Stimulated activated CD4-positive, alpha-beta T cell treated with anti-CD3 and anti-CD28 coated beads, TNF-alpha, amount 100 ng/mL, for 48 hours (primary cell): ENCODE data around the gene EGR4.

Experiments
- DNase-seq, 3 donors: peaks; one replicate each; pipeline ENCODE4 v3.0.0-alpha.2; 2020; ENCODE audit warnings: low read depth in 3 of 3

Gene EGR4

GRCh38 chr2:73293534-73294171, at the start of gene EGR4:
Gene EGR4 (minus strand): TSS chr2:73293548. CDS start chr2:73293317, 231 bp downstream.
- DNase-seq: peak; percentile 83 to 86 (median 85)

GRCh38 chr2:73341039-73341438, 47.7 kb upstream of the EGR4 start:
- DNase-seq: no peak

GRCh38 chr2:73339201-73339600, 45.9 kb upstream of the EGR4 start:
- DNase-seq: no peak

GRCh38 chr2:73337828-73338227, 44.5 kb upstream of the EGR4 start:
- DNase-seq: no peak

- no peak for DNase-seq
Observed at GRCh38 chr2:73334620-73335019, 41.3 kb upstream of the EGR4 start.

- no peak for DNase-seq
Observed at GRCh38 chr2:73334045-73334444, 40.7 kb upstream of the EGR4 start.

- DNase-seq: no peak
Observed at GRCh38 chr2:73333564-73333963, 40.2 kb upstream of the EGR4 start.

GRCh38 chr2:73324126-73324725, 30.9 kb upstream of the EGR4 start:
- DNase-seq: no peak

GRCh38 chr2:73323551-73323950, 30.2 kb upstream of the EGR4 start:
- no peak for DNase-seq

- DNase-seq: no peak
Observed at GRCh38 chr2:73314441-73314840, 21.1 kb upstream of the EGR4 start.

- no peak for DNase-seq
Observed at GRCh38 chr2:73307720-73308119, 14.4 kb upstream of the EGR4 start.

GRCh38 chr2:73301636-73302035, 8.3 kb upstream of the EGR4 start:
- DNase-seq: no peak

- no peak for DNase-seq
Observed at GRCh38 chr2:73300926-73301325, 7.6 kb upstream of the EGR4 start.

- no peak for DNase-seq
Observed at GRCh38 chr2:73297586-73297985, 4.2 kb upstream of the EGR4 start.

- no peak for DNase-seq
Observed at GRCh38 chr2:73297151-73297559, 3.8 kb upstream of the EGR4 start.

- DNase-seq: no peak
Observed at GRCh38 chr2:73295751-73296400, 2.5 kb upstream of the EGR4 start.

GRCh38 chr2:73294239-73294638, 891 bp upstream of the EGR4 start:
- no peak for DNase-seq

- DNase-seq: no peak
Observed at GRCh38 chr2:73292906-73293533, 328 bp downstream of the EGR4 start.

- no peak for DNase-seq
Observed at GRCh38 chr2:73292316-73292905, 937 bp downstream of the EGR4 start.

- DNase-seq: no peak
Observed at GRCh38 chr2:73291461-73292315, 1.7 kb downstream of the EGR4 start.

- no peak for DNase-seq
Observed at GRCh38 chr2:73291093-73291460, 2.3 kb downstream of the EGR4 start.
